ENCODE measurements around the gene TRIP12.

- TF ChIP-seq EP300 (conservative IDR thresholded peaks at IDR 0.05; ENCODE audit: poor library complexity, severe bottlenecking) (no peak), EZH2 (IDR thresholded peaks at IDR 0.05; ENCODE audit: borderline replicate concordance, insufficient read depth, low read length, poor library complexity, severe bottlenecking) (no peak), CTCF (IDR thresholded peaks at IDR 0.05; ENCODE audit: poor library complexity, severe bottlenecking) (no peak)
These were observed 53.0 kb downstream of the TRIP12 start for GRCh38 chr2:229868794-229869193.

All from neural cell (in vitro differentiated cells).